NT2/D1 (cell line): ENCODE results near the gene USP8.

Source experiments
- SUZ12 ChIP-seq: IDR thresholded peaks from 2 replicates; pipeline ENCODE4 v1.6.1; 2011; ENCODE audit not compliant: insufficient read length, insufficient read depth; ENCODE audit errors: extremely low read depth
- YY1 ChIP-seq: IDR thresholded peaks from 2 replicates; pipeline ENCODE4 v1.6.1; 2011; ENCODE audit not compliant: insufficient read length, insufficient read depth
- ZNF274 ChIP-seq: IDR thresholded peaks from 2 replicates; pipeline ENCODE4 v1.6.1; 2011; ENCODE audit warnings: mild to moderate bottlenecking, low read depth, low read length

- TF ChIP-seq YY1: no peak
- no peak for TF ChIP-seq ZNF274
- no peak for TF ChIP-seq SUZ12
These were observed 8.0 kb downstream of the USP8 start for GRCh38 chr15:50432230-50432629.
